IMR-90 (cell line): ENCODE measurements around the gene GFER.

Experiments
- CHD1 ChIP-seq: IDR thresholded peaks from 2 replicates; pipeline ENCODE4 v1.6.1; 2012; ENCODE audit warnings: low read depth, low read length, improper control_type of control experiment
- CTCF ChIP-seq: conservative IDR thresholded peaks from 2 replicates; pipeline ENCODE4 v1.5.1; 2012; ENCODE audit warnings: mild to moderate bottlenecking, low read depth, low read length, improper control_type of control experiment
- POLR2A ChIP-seq: IDR thresholded peaks from 2 replicates; pipeline ENCODE4 v1.6.1; 2012; ENCODE audit warnings: mild to moderate bottlenecking, low read depth, low read length
- RAD21 ChIP-seq: IDR thresholded peaks from 2 replicates; pipeline ENCODE4 v1.6.1; 2012; ENCODE audit warnings: low read length, improper control_type of control experiment
- RCOR1 ChIP-seq: IDR thresholded peaks from 2 replicates; pipeline ENCODE4 v1.6.1; 2012; ENCODE audit warnings: mild to moderate bottlenecking, low read length, improper control_type of control experiment; ENCODE audit not compliant: insufficient replicate concordance
- RFX5 ChIP-seq: IDR thresholded peaks from 2 replicates; pipeline ENCODE4 v1.8.0; 2012; ENCODE audit warnings: low read depth, mild to moderate bottlenecking, low read length, moderate library complexity
- USF2 ChIP-seq: fragments of 150-350 bp; IDR thresholded peaks from 2 replicates; pipeline ENCODE4 v1.6.1; 2017; ENCODE audit warnings: mild to moderate bottlenecking, antibody characterized with exemption, low read length, low read depth
- TF ChIP-seq, protein P1 (sequence below): fragments of 150-350 bp; IDR thresholded peaks from 2 replicates; pipeline ENCODE4 v1.6.1; 2016; ENCODE audit warnings: low read depth, mild to moderate bottlenecking, low read length, moderate library complexity, borderline replicate concordance

DNA sequence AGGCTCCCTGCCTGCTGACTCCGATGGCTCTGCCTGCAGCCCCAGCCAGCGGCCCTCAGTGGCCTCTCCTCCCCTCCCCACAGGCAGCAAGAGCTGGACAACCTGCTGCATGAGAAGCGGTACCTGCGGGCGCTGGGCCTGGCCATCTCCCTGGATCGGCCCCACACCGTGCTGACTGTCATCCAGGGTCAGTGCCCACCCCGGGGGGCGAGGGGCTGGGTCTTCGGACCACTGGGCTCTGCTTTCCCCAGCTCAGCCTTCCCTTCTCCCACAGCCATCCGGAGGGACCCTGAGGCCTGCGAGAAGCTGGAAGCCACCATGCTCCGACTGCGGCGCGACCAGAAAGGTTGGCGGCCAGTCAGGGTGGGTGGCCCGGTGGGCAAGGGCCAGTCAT is 6.1 kb upstream of the GFER start:
- TF ChIP-seq CTCF (no peak), RFX5 (no peak), POLR2A (no peak), RAD21 (no peak), RCOR1 (no peak), USF2 (no peak), CHD1 (no peak)
- TF ChIP-seq, protein P1, sequence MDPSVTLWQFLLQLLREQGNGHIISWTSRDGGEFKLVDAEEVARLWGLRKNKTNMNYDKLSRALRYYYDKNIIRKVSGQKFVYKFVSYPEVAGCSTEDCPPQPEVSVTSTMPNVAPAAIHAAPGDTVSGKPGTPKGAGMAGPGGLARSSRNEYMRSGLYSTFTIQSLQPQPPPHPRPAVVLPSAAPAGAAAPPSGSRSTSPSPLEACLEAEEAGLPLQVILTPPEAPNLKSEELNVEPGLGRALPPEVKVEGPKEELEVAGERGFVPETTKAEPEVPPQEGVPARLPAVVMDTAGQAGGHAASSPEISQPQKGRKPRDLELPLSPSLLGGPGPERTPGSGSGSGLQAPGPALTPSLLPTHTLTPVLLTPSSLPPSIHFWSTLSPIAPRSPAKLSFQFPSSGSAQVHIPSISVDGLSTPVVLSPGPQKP, result no peak
